HepG2 (cell line): ENCODE results near the gene NPHP3. TPM values are rescaled to one million over a fixed set of nuclear protein-coding genes. Genes with fewer than 3 reads are reported as not detected.

ENCODE experiments used
- ATAC-seq: fragments of 200-7000 bp; cut with Tn5 transposase; 3 replicates; pipeline ENCODE4 v1.9.1; 2020; ENCODE audit warnings: mild to moderate bottlenecking, moderate library complexity
- BruUV-seq: library from RNA; stranded (reverse); fragments of 400-500 nt; replicated peaks from 2 replicates; lab custom pipeline; 2021; lab: Mats Ljungman, UMichigan
- CTCF ChIA-PET: fragments of 300-600 bp; formaldehyde crosslinking; extraction: SDS; loops from one replicate; lab custom pipeline; 2021; ENCODE audit warnings: low total read pairs, inconsistent platforms, low intra/inter-chr PET ratio; lab: Yijun Ruan, JAX
- POLR2A ChIA-PET: fragments of 350-600 bp; sonication (Branson Sonifier 250); formaldehyde crosslinking; loops from one replicate; lab custom pipeline; 2020; ENCODE audit warnings: antibody characterized with exemption, inconsistent platforms; lab: Yijun Ruan, JAX
- DNase-seq: peaks from one replicate; pipeline ENCODE4 v3.0.0-alpha.2; 2015; ENCODE audit warnings: low spot score
- FAIRE-seq: peaks from 3 replicates; lab custom pipeline; 2011; peaks lifted over from hg19 to GRCh38; lab: Jason Lieb, UNC
- H2AFZ ChIP-seq: one replicate; pipeline ENCODE4 v1.6.1; 2011; ENCODE audit warnings: low read length, inconsistent platforms
- H3K27ac ChIP-seq: fragments of 300-600 bp; 3 replicates; pipeline ENCODE4 v1.8.0; 2011; ENCODE audit warnings: mixed run types, mild to moderate bottlenecking, mixed read lengths, low read length, inconsistent platforms; ENCODE audit not compliant: insufficient read depth; ENCODE audit errors: extremely low read length
- H3K27me3 ChIP-seq, 2 experiments: fragments of 200-600 bp in 1 of 2; 2 replicates in 1 of 2; 3 replicates in 1 of 2; pipeline versions ENCODE4 v1.6.0 to v1.8.0; 2011; ENCODE audit warnings: low read length in 2 of 2, mild to moderate bottlenecking in 2 of 2, moderate library complexity in 2 of 2, inconsistent platforms in 1 of 2; ENCODE audit not compliant: insufficient read depth in 2 of 2, control insufficient read depth in 1 of 2
- H3K36me3 ChIP-seq, 2 experiments: fragments of 200-600 bp in 1 of 2; replicated peaks in 1 of 2; 2 replicates in 1 of 2; 3 replicates in 1 of 2; pipeline versions ENCODE4 v1.5.1 to v1.8.0; 2011; ENCODE audit warnings: low read length in 2 of 2, inconsistent platforms in 1 of 2; ENCODE audit not compliant: insufficient read depth in 2 of 2, control insufficient read depth in 1 of 2
- H3K4me1 ChIP-seq: 2 replicates; pipeline ENCODE4 v1.5.1; 2012; ENCODE audit warnings: low read length, inconsistent platforms; ENCODE audit not compliant: insufficient read depth
- H3K4me2 ChIP-seq: 2 replicates; pipeline ENCODE4 v1.6.0; 2011; ENCODE audit warnings: low read depth, low read length, inconsistent platforms
- H3K4me3 ChIP-seq, 3 experiments: fragments of 200-600 bp in 1 of 3; sonication (generic), shearing (Covaris generic) in 1 of 3; replicated peaks in 1 of 3; 2 replicates each; pipeline ENCODE4 v1.5.1; 2011 to 2016; ENCODE audit warnings: low read length in 3 of 3, inconsistent platforms in 2 of 3, low read depth in 2 of 3, mild to moderate bottlenecking in 2 of 3, control low read depth in 1 of 3, mixed read lengths in 1 of 3; ENCODE audit not compliant: insufficient read depth in 1 of 3
- H3K79me2 ChIP-seq: one replicate; pipeline ENCODE4 v1.6.1; 2011; ENCODE audit warnings: low read length, inconsistent platforms; ENCODE audit not compliant: insufficient read depth
- H3K9ac ChIP-seq: 2 replicates; pipeline ENCODE4 v1.6.0; 2011; ENCODE audit warnings: mild to moderate bottlenecking, low read depth, low read length, inconsistent platforms; ENCODE audit not compliant: insufficient read depth
- H3K9me3 ChIP-seq: 2 replicates; pipeline ENCODE4 v1.5.1; 2012; ENCODE audit warnings: mild to moderate bottlenecking, low read length
- H4K20me1 ChIP-seq: 2 replicates; pipeline ENCODE4 v1.6.0; 2011; ENCODE audit warnings: inconsistent platforms, mild to moderate bottlenecking, low read length, moderate library complexity; ENCODE audit not compliant: insufficient read depth
- CTCF ChIP-seq: sonication (generic); formaldehyde crosslinking; IDR thresholded peaks from 2 replicates; pipeline ENCODE4 v1.5.0; 2020; ENCODE audit warnings: mild to moderate bottlenecking, missing genetic modification reagents, moderate library complexity
- FOXA1 ChIP-seq, 2 experiments: fragments of 450-650 bp in 1 of 2; sonication (generic) in 1 of 2; formaldehyde crosslinking in 1 of 2; IDR thresholded peaks; 2 replicates each; pipeline versions ENCODE4 v1.4.0 to v1.6.1; 2016 to 2020; ENCODE audit warnings: missing genetic modification reagents in 1 of 2
- GATAD2A ChIP-seq: IDR thresholded peaks from 2 replicates; pipeline ENCODE4 v1.6.1; 2016
- MIXL1 ChIP-seq: IDR thresholded peaks from 2 replicates; pipeline ENCODE4 v1.6.1; 2016
- PHF5A ChIP-seq: IDR thresholded peaks from one replicate; pipeline ENCODE4 v1.6.1; 2018; ENCODE audit warnings: low read depth, missing genetic modification reagents; ENCODE audit not compliant: unreplicated experiment
- STAG1 ChIP-seq: sonication (generic); formaldehyde crosslinking; IDR thresholded peaks from 2 replicates; pipeline ENCODE4 v1.4.0; 2020; ENCODE audit warnings: missing genetic modification reagents
- TEAD3 ChIP-seq: optimal IDR thresholded peaks from 2 replicates; pipeline ENCODE3; 2016; ENCODE audit warnings: borderline replicate concordance
- U2AF1 ChIP-seq: fragments of 200-400 bp; formaldehyde crosslinking; optimal IDR thresholded peaks from 2 replicates; pipeline ENCODE3; 2017; ENCODE audit warnings: mild to moderate bottlenecking, low read depth, low read length
- ZBTB40 ChIP-seq, 2 experiments: fragments of 450-650 bp in 1 of 2; sonication (generic) in 1 of 2; formaldehyde crosslinking in 1 of 2; IDR thresholded peaks; 2 replicates each; pipeline versions ENCODE4 v1.6.1 to v1.8.0; 2016 to 2022; ENCODE audit warnings: antibody characterized with exemption in 1 of 2, mild to moderate bottlenecking in 1 of 2, missing genetic modification reagents in 1 of 2
- WGBS: methylation state at CpG from one replicate; pipeline ENCODE4 v1.1.6; 2017; ENCODE audit warnings: low lambda C conversion rate; 5-methylcytosine and 5-hydroxymethylcytosine counted together
- in situ Hi-C: cut with HindIII; loops from 2 replicates; pipeline ENCODE4 v1.10.0; 2017; ENCODE audit warnings: low pct_unique_long_range_greater_than_20kb; ENCODE audit not compliant: extremely low pct_ligation_motif_present
- intact Hi-C: fragments of 100-400 bp; cut with micrococcal nuclease; formaldehyde crosslinking; loops from one replicate; pipeline ENCODE4 v1.10.0; 2022; ENCODE audit not compliant: unreplicated experiment
- polyA plus RNA-seq, 8 experiments: library from polyadenylated mRNA; depleted of rRNA in 3 of 8; stranded (reverse) in 7 of 8; unstranded in 1 of 8; fragments of >200 nt; fragmentation: Illumina TruSeq in 4 of 8; extraction: Trizol in 4 of 8; gene quantifications; 2 replicates each; pipeline versions ENCODE4 v1.2.1 to v1.2.3, GENCODE V29; 2011 to 2016; ENCODE audit warnings: low read depth in 4 of 8, missing spikeins in 1 of 8, mixed read lengths in 1 of 8; ENCODE audit not compliant: insufficient read depth in 1 of 8
- total RNA-seq, 5 experiments: library from RNA; depleted of rRNA; stranded (reverse); fragments of >200 nt; fragmentation: Illumina TruSeq; extraction: Trizol; gene quantifications; 2 replicates each; pipeline ENCODE4 v1.2.3, GENCODE V29; 2016; ENCODE audit warnings: low read depth in 1 of 5

Gene NPHP3
- total and polyA plus RNA-seq, 2 of the 13 experiments (the other 11 are each of a cell fraction or from before 2014, with no cell fraction given) = 11.0 to 20.2 TPM

- Histone ChIP-seq H3K4me1 (peaks cover 19% of the 10 kb centered on the region), H3K4me3 (no peak overlapping the region), H3K4me2 (no peak overlapping the region), H3K36me3 (no peaks in the 10 kb centered on the region), H3K9ac (no peak overlapping the region), H3K27me3 (no peaks in the 10 kb centered on the region; a peak in 1 of 5 replicates), H3K9me3 (no peaks in the 10 kb centered on the region), H3K27ac (no peak overlapping the region), H2AFZ (no peak overlapping the region), H4K20me1 (no peaks in the 10 kb centered on the region), H3K79me2 (peaks cover 4% of the 10 kb centered on the region)
- no peak for ATAC-seq
- ChIA-PET POLR2A (no interaction called here), CTCF (interaction anchor here (0.9 to 1.3 kb wide), 2 partner anchors 651 to 697 kb away, joined by 3 to 4 read pairs; no protein-coding TSS in a partner anchor)
- DNase-seq = peak; percentile 39
- intact Hi-C loops (loop anchor here (1.0 to 10.0 kb wide), 3 partner anchors 315 to 848 kb away; partner anchors contain the start of gene CDV3), in situ Hi-C loops (no loop called here)
- BruUV-seq = no TSS peak
- FAIRE-seq = peak; percentile 79
- WGBS = 3% methylated on average over 2 of the region's 2 CpGs
- TF ChIP-seq PHF5A (CRISPR knock-in tag) = no peak
- no peak for TF ChIP-seq U2AF1
- peak; percentile 85 for TF ChIP-seq TEAD3 (CRISPR knock-in tag)
- TF ChIP-seq GATAD2A (CRISPR knock-in tag) = no peak
- no peak for TF ChIP-seq ZBTB40 (IDR thresholded peaks at IDR 0.05)
- no peak for TF ChIP-seq ZBTB40 (CRISPR knock-in tag; IDR thresholded peaks at IDR 0.05)
- TF ChIP-seq MIXL1 (CRISPR knock-in tag) = peak; percentile 24; the same call in 1 of the 2 replicates
- peak; percentile 57 for TF ChIP-seq STAG1 (CRISPR knock-in tag)
- no peak for TF ChIP-seq FOXA1 (IDR thresholded peaks at IDR 0.05)
- no peak for TF ChIP-seq FOXA1 (CRISPR knock-in tag; IDR thresholded peaks at IDR 0.05)
- TF ChIP-seq CTCF (CRISPR knock-in tag) = peak; percentile 63
These were observed 4.2 kb upstream of the NPHP3 start for GRCh38 chr3:132726341-132726823.
